NCI-H524 treated with DMSO at 0.1 percent for 48 hours (cell line): ENCODE data around the gene MBOAT1.

Experiments used
- DNase-seq: peaks from one replicate; lab custom pipeline; 2025; lab: John Stamatoyannopoulos, UW

MBOAT1 gene

DNA sequence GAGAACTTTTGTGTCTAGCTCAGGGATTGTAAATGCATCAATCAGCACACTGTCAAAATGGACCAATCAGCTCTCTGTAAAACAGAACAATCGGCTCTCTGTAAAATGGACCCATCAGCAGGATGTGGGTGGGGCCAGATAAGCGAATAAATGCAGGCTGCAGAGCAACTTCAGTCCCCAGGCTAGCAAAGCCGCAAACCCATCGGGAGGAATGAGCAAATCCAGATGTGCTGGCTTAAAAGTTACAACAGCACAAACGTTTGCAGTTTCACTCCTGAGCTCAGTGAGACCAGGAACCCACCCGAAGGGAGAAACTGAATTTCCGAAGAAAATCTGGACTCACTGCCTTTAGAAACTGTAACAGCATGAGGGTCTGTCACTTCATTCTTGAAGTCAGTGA is 21.9 kb upstream of the MBOAT1 start:
- no peak for DNase-seq

DNA sequence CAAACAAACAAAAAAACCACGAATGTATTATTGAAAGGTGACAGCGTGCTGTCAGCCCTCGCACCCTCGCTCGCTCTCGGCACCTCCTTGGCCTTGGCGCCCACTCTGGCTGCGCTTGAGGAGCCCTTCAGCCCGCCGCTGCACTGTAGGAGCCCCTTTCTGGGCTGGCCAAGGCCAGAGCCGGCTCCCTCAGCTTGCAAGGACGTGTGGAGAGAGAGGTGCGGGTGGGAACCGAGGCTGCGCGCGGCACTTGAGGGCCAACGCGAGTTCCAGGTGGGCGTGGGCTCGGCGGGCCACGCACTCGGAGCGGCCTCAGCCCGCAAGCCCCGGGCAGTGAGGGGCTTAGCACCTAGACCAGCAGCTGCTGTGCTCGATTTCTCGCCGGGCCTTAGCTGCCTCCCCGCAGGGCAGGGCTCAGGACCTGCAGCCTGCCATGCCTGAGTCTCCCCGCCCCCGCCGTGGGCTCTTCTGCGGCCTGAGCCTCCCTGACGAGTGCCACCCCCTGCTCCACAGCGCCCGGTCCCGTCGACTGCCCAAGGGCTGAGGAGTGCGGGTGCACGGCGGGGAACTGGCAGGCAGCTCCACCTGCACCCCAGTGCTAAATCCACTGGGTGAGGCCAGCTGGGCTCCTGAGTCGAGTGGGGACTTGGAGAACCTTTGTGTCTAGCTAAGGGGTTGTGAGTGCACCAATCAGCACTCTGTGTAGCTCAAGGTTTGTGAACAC is 20.9 kb upstream of the MBOAT1 start:
- DNase-seq: no peak

DNA sequence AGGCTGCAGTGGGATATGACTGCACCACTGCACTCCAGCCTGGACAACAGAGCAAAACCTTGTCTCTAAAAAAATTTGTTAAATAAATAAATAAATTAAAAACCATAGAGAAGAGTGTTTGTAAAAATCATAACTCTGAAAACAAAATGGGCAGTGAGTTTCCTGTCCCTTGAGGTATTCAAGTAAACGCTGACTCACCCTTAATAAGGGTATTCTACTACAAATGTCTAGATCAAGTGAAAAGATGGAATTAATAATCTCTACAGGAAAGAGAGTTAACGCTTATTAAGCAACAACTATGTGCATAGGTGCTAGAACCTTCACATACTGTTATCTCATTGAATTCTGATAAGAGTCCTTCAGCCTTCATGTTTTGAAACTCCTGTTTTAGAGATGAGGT is 19.9 kb upstream of the MBOAT1 start:
- DNase-seq: no peak

DNA sequence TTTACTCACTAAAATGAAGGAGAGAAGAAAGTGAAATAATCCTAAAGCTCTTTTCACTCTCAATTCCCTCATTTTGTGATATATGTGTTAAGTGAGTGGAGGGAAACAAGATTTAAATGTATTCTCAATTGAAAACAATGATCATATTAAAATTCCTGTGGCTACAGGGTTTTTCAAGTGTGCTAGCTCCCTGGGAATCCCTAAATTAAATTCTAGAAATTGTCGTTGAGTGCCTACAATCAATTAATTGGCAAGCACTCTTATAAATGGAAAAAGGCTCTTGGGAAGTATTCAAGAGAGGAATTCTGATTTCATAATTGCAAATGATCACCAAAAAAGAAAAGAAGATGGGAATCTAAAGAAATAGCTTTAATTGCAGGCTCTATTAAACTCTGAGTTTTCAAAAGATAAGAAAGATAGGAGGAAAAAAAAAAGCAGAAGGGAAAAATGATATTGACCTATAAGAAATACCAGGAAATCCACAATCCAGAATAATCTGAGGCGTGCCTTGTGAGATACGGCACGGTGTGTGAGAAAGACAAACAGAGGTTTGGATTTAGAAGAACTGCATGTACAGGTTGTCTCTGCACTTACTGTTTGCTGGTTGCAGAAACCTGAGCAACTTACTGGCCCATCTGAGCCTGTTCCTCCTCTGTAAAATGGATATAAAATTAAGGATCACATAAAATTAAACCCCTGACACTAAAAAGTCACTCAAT is 18.3 kb upstream of the MBOAT1 start:
- DNase-seq: no peak

DNA sequence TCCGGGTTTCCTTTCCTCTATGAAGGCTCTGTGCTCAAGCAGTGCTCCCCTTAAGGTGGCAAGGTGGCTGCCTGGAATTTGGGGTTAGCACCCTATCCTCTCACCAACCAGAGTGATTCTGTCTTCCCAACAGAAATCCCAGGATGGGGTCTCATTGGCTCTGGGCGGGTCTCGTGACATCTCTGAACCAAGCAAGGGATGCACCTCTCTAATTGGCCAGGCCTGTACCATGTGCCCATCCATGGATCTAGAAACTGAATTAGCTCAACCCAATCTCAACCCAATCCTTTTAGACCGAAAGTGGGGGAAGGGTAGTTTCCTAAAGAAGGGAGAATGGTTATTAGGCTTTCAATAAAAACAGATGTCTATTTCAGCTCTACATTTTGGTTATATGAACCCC is 17.6 kb upstream of the MBOAT1 start:
- no peak for DNase-seq

DNA sequence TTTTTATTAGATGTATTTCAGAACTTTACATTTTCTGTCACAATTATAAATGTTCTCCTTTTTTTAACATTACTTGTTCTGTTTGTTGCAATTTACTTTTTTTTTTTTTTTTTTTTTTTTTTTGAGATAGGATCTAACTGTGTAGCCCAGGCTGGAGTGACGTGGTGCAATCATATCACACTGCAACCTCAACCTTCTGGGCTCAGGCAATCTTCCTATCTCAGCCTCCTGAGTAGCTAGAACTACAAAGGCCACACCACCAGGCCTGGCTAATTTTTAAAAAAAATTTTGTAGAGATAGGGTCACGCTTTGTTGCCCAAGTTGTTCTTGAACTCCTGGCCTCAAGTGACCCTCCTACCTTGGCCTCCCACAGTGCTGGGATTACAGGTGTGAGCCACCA is 15.1 kb upstream of the MBOAT1 start:
- DNase-seq: no peak

DNA sequence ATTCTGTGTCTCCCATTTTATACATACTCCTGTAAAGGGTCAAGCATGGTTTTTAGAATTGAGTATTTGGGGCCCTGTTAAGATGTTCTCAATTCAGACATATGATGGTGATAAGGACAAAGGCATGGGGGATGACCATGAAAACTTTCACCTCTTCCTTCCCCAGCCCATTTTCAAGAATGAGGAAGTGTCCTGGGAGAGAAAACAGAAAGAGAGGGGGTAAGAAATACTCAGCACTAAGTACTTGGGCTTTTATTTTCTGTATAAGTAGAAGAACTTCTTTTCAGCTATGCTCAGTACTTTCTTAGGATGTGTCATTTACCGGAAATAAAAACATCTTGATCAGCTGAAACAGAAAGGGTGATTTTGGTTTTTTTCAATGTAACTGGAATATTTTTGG is 10.9 kb upstream of the MBOAT1 start:
- no peak for DNase-seq

DNA sequence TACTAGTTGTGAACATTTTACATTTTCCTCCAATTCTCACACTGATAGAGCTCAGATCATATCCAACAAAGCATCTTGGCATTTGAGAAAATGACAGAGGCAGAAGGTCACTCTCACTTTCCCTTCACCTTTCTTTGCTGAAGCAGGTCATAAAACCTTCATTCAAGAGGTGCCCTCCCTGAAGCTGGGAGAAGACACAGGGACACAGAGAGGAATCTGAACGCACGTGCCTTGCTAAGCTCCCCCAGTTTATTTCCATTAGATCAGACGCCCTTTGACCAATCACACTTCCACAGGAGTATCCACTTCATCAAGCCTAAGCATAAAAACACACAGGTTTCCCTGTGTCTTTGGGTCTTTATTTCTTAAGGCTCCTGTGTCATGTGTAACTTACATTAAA is 9.2 kb upstream of the MBOAT1 start:
- DNase-seq: no peak

DNA sequence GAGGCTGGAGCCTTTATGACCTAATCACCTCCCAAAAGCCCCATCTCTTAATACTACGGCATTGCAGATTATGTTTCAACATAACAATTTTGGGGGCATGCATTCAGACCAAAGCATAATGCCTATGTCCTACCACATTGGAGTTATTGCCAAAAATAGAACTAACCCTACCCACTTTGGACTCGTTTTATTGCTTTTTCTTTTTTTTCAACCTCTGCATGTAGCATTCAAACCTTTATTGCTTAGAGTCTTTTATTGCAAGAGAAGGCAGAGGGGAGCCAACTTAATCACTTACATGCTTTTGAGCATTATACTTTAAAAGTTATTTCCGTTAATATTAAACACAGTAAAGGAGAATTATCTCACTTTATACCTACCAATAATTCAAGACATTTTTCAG is 8.1 kb upstream of the MBOAT1 start:
- DNase-seq: no peak

DNA sequence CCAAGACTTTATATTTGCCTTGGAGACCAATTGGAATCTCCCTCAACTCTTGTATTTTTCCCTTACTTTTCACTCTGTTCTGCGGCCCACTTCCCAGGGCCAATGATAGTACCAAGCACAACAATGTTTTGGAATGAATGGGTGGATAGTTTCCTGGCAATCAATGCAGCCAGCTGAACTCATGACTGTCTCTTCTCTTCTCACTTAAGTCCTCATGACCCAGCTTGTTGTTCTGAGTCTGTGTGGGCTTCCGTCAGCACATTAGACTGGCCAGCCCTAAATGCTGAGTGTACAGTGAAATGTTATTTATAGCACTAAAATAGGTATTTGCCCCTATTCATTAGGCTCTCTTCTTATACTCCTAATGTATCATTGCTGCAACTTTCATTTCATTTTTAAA is 5.6 kb upstream of the MBOAT1 start:
- no peak for DNase-seq

DNA sequence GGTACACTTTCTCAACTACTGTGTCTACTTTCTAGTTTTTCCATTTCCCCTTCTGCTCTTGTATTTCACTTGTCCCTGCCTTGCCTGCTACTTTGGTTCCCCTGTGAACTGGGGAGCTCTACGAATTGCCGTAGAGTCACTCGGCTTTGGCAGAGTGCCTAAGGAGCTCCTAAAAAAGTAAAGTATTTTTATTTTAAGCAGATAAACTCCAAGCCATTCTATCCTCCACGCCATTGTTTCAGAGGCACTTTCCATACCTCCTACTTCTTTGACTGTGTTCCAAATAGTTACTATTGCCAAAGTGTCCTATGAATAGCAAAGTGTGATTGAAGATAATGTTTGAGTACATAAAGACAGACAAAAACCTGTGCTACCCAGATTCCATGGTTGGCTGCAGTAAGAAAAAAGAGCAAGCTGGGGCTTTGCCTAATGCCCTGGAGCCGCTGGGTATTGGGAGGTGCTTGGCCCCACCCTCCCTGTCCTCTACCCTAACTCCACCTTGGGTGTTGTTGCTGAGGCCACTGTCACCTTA is 5.1 kb upstream of the MBOAT1 start:
- DNase-seq: no peak

DNA sequence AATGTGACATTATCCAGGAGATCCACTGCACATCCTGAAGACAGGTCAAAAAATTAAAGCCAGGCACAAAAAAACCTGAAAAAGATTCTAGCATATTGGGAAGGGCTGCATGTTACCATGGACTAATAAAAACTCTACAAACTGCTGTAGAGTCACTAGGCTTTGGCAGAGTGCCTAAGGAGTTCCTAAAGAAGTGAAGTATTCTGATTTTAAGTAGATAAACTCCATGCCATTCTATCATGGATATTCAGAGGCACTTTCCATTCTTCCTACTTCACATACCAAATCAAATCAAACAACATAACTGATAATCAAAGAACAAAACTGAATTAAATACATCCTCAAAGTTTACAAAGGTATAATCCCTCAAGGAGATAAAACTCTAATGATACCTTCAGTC is 3.0 kb upstream of the MBOAT1 start:
- DNase-seq: no peak

DNA sequence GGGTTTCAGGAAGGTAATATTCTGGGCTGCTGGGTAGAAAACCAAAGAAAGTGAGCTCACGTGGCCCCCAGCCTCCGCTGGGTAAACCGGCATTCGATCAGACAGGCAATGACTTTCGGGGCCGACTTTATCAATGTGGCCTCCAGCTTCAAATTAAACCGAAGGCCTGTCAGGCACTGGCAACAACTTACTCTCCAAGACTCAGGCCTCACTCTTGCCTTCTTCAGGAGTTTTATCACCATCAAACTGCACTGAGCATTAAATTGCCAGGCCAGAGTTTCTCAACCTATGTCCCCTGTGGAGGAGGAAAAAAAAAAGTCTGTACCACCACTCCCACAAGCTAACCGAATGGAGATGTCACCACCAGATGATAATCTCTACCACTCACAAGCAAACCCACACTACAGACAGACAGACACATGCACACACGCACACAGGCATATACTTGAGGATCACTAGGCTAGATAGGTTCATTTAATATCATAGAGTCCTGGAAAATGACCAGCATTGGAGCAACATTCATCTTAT is 1.1 kb upstream of the MBOAT1 start:
- no peak for DNase-seq

DNA sequence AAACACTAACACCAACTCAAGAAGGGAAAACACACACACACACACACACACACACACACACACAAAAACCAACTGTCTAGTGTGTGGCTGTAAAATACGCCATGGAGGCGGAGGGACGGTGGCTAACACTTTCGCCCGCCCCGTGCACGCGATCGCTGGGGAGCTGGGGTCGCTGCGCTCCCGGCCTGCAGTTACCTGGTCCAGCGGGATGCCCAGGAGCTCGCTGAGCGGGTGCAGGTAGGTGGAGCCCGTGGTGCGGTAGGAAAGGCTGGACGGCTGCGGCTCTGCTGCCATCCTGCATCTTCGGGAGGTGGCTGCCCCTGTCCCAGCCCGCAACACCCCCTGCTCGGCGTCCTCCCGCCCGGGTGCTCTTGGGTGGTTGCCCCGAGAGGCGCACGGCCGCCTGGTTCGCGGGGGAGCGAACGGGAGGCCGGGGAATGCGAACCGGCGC is 303 bp downstream of the MBOAT1 start:
- DNase-seq: no peak

DNA sequence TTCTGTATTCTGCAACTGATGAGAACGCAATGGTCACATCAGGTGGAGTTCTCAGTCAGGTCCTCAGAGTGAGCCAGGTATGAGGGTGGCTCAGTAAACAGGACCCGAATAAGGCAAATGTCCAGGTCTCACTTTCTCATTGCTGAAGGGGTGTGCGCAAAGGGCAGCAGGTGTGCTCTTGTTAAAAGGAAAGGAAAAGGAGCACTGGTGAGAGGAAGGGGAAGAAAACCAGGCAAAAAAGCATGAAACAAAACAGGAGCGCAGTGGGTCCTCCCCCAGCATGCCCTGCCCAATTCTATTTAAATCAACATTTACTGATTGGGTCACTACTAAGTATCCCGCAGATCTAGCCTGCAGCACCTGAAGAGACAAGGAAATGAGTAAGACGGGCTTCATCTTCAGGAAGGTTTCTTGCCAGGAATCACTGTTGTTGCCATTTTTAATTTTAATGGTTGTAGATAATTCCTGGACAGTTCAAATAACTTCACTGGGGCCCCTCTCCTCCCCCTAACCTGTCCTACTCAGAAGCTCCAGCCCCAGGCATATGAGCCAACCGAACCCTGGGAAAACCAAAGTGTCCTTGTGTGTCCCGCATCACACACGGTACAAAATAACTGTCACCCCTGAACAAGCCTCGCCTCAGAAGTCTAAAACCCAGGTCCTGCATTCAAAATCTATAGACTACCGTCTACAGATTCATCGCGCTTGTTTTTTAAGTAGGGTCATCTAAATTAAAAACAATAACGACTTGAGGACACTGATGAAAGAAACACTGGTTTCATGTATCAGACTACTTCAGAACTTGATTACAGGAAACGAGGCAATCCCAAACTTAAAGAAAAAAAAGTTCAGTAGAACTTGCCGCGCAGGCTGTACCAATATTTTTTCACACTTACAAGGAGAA is 980 bp downstream of the MBOAT1 start:
- DNase-seq: no peak

DNA sequence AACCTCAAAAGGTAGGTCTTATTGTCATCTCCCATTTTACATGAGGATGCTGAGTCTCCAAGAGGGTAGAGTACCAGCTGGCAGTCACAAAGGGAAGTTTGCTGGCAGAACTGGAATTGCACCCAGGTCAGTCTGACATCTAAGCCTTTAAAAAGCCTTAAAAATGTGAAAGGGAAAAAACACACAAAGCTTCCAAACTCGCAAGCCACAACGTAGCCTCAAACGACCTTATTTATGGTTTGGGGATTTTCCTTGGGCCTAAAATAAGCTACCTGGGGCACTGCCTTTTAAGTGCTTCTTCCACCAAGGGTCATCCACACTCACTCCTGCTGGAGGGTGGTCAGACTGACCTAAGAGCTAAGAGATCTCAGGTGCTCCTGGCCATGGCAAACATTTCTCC is 2.1 kb downstream of the MBOAT1 start:
- DNase-seq: no peak

DNA sequence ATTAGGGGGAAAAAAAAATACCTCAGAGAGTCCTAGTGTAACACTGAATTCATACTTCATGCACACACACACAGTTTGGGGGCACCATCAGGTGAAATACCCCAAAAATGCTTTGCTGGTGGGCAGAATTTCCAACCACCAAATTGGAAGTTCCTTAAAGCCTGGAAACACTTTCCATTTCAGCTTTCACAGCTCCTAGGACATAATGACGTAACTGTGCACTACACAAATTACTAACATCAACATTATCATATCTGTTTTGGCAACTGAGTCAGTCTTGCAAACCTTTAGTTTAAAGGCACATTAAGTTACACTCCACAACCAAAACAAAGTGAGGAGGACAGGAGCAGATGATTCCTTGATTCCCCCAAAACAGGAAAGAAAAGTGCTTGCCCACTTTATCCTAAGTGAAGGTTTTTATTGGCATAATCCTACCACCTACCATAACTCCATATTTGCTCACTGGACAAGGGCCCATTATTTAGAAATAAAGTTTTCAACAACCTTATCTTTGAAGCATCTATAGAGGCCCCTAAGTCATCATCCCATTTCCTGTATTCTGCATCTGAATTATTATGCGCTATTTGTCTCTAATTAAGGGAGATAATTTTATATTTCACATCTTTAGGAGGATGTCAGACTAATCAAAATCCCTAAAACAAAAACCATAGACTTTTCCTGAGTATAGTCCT is 3.4 kb downstream of the MBOAT1 start:
- DNase-seq: no peak

DNA sequence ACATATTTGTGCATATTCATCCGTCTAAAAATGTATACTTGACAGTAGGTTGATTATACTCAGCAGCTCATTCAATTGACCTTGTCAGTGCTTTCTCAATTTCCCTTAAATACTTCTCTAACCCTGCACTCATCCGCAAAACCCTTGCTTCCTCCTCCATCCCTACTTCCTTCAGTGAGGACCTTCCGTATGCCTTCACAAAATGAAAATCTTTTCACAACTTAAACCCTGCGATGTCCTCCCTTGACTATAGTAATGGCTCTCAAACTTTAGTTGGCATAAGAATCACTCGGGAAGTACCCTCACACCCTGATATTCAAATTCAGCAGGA is 5.2 kb downstream of the MBOAT1 start:
- DNase-seq: no peak

DNA sequence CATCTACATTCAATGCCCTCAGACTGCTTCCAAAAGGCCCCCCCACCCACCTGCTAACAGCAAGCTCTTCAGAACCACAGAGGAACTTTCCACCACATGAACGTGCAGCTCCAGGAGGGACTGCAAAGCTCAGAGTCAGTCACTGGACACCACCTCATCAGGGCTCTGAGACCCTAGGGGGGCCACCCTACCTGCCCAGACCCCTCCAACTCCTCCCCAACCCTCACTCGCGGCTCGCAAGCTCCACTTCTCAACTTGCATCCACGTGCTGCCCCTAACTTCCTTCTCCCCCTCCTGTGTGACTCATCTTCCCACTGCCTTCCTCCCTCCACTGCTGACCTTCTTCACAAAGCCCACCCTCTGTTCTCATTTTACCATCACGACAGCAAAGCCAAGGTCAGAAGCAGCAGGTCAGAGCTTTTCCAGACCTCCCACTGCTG is 6.5 kb downstream of the MBOAT1 start:
- DNase-seq: no peak

DNA sequence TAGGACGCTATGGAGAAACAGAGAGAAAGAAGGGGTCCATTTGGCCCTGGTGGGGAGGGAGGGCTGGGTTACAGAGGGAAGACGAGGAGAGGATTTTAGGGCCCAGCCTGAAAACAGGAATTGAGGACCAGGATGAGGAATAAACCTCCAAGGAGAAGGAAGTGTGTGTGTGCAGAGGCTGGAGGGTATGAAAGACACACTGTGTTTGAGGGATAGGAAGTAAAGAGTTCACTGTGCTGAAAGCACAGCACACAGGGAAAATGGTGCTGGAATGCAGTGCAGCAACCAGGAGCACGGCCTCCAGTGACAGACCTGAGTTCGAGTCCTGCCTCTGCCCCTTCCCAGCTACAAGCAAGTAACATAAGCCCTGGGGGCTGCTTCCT is 7.8 kb downstream of the MBOAT1 start:
- no peak for DNase-seq

DNA sequence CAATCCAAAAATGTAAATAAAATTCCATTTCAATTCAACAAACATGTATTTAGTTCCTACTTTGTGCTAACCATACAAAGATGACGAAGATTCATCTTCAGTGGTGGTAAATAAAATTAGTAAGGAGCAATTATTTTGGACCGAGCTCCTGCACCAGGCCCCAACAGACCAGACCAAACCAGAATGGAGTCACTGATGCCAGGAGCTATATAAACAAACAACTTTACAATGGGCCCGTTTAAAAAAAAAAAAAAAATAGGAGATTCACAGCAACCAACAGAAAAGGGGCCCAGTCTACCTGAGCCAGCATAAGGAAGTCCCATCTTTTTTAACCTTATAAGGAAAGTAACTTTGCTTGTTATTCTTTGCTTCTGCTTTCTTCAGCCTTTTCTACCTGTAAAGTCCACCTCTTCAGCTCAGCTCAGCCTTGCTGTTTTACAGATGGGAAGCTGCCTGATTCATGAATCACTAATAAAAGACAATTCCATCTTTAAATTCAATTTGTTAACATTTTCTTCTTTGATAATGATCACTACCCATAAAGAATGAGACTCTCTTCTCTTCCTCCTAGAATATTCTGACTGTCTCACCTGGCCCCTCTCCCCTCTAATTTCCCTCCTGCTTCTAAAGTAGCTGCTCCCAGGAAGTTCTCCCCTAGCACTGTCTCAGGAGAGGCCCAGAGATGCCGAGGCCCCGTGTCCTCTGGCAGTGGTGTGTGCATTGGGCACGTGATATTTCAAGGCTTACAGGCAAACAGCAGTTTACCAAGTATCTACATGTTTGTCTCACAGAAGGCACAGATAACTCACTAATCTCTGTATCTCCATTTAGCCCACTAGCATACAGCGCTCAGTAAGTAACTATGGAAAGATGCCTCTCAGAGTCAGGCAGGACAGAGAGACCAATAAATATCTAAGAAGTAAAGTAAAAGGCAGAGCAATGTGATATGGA is 8.4 kb downstream of the MBOAT1 start:
- no peak for DNase-seq
